D341Med (cell line): Measurements from ENCODE around the gene KCNG1.

Source experiments
- DNase-seq: peaks from one replicate; pipeline ENCODE4 v3.0.0; 2012; ENCODE audit warnings: low spot score

Gene KCNG1

DNA sequence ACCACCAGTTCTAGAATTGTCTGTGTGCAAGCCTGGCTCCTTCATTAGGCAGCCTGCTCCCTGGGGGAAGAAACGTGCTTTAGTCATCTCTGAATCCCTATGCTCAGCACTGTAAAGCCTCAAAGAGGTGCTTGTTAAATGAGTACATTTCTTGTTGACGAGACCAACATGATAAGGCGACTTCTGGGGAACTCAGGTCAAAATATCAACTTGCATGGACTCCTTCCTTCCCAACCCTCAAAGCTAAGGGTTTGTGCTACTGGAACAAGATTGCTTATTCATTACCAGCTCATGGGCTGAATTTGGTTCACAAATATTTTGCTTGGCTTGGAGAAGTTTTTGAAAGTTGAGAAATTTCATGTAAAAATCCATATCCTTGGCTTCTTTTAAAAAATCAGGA, 10.6 kb downstream of the KCNG1 start:
- no peak for DNase-seq

DNA sequence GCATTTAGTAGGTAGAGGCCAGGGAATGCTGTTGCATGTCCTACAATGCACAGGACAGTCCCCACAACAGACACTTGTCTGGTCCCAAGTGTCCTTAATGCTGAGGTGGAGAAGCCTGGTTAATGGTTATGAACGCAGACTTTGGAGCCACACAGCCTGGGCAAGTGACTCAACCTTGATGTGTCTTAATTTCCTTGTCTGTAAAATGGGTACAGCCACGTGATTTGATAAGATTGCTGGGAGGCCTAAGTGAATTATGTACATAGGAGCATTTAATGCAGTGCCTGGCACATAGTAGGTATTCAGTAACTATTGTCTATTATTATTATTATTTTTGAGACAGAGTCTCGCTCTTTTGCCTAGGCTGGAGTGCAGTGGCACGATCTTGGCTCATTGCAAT, 11.4 kb downstream of the KCNG1 start:
- DNase-seq = no peak

GRCh38 chr20:51010932-51011331, 12.0 kb downstream of the KCNG1 start:
- DNase-seq = no peak

DNA sequence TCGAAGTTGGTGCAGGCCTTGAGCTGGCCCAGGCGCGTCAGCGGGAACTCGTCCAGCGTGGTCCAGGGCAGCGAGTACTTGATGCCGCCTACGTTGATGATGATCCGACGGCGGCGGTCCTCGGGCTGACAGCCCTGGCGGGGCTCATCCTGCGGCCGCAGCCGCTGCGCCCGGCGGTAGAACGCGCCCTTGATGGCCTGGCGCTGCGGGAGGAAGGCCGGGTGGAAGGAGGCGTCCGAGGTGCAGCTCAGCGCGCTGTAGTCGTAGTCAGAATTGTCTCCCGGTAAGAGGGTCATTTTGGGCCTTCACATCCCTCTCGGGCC, 12.9 kb downstream of the KCNG1 start:
- DNase-seq = no peak

GRCh38 chr20:51009303-51010042, 13.4 kb downstream of the KCNG1 start:
- DNase-seq = no peak

GRCh38 chr20:51008718-51009117, 14.2 kb downstream of the KCNG1 start:
- no peak for DNase-seq

GRCh38 chr20:51005214-51005613, 17.7 kb downstream of the KCNG1 start:
- DNase-seq = no peak

- DNase-seq = no peak
Measured at GRCh38 chr20:51004781-51005180, 18.1 kb downstream of the KCNG1 start.

DNA sequence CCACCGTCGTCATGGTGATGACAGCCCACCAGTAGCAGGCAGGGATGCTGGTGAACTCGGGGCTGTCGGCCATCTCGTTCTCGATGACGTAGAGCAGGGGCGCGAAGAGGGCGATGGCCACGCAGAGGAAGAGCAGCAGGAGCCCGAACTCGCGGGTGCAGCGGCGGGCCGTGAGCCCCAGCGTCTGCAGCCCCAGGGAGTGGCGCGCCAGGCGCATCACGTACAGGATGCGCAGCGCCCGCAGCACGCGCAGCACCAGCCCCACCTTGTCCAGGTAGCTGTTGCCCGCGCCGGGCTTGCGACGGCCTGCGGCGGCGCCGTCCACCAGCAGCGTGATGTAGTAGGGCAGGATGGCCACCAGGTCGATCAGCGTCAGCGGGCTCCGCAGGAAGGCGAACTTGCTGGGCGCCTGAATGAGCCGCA, 18.6 kb downstream of the KCNG1 start:
- DNase-seq = no peak

GRCh38 chr20:51003753-51004152, 19.2 kb downstream of the KCNG1 start:
- no peak for DNase-seq

DNA sequence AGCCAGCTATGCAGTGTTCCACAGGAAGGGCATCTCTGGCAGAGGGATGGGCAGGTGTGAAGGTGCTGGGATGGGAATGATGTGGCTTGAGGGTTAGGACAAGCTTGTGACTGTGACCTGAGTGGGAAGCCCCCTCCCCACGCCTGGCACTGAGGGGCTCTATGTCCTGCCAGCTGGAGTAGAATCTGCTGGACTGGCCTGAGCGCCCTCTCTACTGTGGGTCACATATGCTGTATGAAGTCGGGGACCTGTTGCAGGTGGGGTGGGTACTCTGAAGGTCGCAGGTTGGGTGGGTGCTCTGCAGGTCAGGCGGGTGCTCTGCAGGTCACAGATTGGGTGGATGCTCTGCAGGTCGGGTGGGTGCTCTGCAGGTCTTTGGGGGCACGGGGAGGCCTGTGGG, 20.3 kb downstream of the KCNG1 start:
- DNase-seq = no peak

DNA sequence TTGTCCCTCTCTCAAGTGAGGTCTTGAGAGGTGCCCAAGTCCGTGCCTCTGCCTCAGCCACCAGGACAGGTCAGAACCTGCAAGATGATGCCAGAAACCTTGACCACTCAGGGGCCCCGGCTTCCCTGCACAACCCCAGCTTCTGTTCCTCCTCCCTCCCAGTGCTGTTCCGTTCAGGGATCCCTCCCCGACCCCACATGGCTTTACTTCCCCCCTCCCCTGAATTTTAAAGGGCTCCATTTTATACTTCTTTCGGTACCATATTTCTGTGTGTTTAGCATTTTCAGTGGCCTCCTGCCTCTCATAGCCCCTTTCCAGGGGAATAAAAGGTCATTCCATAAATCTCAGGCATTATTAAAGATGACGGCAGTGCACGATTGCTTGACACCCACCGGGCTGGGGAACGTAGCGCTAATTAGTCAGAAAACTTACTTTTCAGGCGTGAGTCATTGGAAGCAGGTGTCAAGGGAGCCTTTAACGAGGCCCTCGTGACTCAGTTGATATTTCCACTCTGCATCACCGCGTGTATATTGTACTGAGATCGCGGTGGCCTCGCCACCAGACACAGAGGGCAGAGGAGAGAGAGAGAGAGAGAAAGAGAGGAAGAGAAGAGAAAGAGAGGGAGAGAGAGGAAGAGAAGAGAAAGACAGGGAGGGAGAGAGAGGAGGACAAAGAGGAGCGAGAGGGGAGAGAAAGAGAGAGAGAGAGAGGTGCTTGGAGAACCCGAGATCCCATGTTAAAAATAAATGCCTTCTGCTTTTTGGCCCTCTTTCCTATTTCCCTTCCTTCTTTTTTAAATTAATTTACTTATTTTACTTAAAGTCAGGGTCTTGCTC, 21.3 kb downstream of the KCNG1 start:
- no peak for DNase-seq

GRCh38 chr20:50999355-50999754, 23.6 kb downstream of the KCNG1 start:
- DNase-seq = no peak

DNA sequence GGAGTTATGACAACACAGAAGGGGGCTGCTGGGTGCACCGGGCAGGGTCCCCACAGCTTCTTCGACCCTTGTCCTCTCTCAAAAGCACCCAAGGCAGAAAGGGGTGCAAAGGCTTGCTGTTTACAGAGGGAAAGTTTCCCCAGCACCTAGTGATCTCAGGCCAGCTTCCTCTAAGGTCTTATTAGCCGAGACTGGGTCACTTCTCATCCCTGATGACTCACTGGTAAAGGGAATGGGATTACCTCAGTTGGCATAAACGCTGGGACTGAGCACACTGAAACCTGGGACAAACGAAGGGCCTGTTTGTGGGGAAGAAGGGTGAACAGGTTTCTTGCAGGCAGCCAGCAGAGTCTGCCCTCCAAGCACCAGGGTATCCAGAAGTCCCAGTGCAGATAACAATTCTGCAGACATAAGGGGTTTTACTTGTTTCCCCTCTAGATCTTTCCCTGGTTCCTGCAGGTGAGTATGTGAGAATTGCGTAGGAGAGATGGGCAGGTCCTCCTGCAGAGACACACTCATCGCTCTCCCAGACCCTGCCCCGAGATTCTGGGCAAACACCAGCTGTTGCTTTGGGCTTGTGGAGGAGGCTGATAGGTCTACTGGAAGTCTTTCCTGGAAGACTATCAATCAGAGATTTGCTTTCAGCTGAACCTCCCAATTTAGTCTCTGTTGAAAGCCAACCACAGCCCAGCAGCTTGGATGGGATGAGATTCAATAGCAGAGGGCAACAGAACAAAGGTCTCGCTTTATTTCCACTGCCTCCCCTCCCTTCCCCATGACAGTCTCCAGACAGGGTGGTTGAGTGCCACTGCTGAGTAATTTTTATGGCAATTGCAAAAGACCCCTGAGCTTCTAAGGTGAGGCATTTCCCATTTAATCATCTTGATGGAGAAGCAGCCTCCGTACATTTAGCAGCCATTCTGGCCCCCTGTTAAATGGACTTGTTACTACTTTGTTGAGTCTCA, 25.7 kb downstream of the KCNG1 start:
- DNase-seq = no peak

- DNase-seq = no peak
Measured at GRCh38 chr20:50995506-50995905, 27.4 kb downstream of the KCNG1 start.

GRCh38 chr20:50993876-50994275, 29.0 kb downstream of the KCNG1 start:
- DNase-seq = no peak

GRCh38 chr20:50992733-50993457, 30.0 kb downstream of the KCNG1 start:
- DNase-seq = peak; percentile 72

DNA sequence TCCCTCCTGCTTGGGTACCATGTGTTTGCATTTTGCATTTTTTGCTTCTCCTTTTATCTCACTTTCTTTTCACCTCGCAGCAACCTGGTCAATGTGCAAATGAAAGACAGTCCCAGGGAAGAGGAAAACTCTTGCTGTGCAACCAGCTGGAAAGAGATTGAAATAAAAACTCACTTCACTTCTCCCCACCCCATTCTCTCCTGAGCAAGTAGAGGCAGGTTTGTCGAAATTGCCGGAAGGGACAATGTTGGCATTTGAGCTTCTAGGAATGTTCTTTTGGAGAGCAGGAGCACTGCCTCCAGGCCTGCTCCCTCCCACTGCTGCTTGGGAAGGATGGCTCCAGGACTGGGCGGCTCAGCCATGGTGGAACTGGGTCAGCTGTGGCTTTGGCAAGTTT, 30.6 kb downstream of the KCNG1 start:
- no peak for DNase-seq

DNA sequence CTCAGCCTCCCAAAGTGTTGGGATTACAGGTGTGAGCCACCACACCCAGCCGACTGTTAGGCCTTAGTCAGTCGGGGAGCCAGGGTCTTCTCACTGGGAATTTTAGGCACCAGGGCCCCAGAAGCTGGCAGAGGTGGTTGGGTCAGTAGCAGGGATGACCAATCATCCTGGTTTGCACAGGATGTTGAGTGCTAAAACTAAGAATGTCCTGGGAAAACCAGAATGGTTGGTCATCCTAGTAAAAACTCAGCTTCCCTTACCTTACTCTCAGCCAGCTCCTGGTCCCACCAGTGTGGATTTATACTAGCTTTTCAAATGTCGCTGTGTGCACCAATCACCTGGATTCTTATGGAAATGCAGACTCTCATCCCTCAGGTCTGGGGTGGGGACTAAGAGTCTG, 31.8 kb downstream of the KCNG1 start:
- no peak for DNase-seq

DNA sequence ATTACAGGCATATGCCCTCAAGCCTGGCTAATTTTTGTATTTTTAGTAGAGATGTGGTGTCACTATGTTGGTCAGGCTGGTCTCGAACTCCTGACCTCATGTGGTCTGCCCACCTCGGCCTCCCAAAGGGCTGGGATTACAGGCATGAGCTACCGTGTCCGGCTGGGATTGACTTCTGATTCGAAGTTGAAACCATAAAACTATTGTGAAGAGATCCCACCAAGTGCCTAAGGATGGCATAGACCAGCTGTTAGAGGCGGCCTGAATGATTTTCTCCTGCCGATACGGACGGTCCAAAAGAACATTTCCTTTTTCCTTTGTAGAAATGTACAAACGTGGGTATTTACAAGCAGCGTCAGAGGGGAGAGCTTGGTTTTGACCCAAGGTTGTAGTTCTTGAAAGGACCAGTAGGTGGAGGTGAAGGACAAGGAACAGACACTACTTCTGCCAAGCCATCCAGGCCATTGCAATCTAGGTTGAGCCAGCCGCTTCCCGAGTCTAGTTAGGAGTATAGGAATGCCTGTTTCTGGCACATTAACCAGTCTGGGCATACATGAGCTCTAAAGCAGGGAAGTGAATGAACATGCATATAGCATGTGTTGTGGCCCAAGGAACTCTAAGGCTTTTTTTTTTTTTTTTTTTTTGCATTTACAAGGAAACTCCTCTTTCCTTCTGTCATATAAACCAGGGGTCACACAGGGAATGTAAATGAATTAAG, 35.3 kb downstream of the KCNG1 start:
- DNase-seq = peak; percentile 82

DNA sequence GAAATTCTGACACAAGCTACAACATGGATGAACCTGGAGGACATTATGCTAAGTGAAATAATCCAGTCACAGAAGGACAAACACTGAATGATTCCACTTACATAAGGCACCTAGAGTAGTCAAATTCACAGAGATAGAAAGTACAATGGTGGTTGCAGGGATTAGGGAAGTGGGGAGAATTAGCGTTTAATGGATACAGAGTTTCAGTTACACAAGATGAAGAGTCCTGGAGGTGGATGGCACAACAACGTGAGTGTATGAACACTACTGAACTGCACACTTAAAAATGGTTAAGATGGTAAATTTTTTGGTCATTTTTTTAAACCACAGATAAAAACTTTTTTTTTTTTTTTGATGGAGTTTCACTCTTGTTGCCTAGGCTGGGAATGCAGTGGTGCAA, 39.6 kb downstream of the KCNG1 start:
- no peak for DNase-seq
